Esophagus (tissue), 2 donors: Measurements from ENCODE around the gene SLC22A4. TPM values are rescaled to one million over a fixed set of nuclear protein-coding genes. Genes with fewer than 3 reads are reported as not detected.

Experiments used
- H3K27ac ChIP-seq, 2 donors: one replicate each; pipeline ENCODE4 v1.5.1; 2013; ENCODE audit warnings: low read depth in 2 of 2, mild to moderate bottlenecking in 2 of 2, inconsistent platforms in 1 of 2, low read length in 1 of 2, moderate library complexity in 1 of 2
- H3K27me3 ChIP-seq, 2 donors: one replicate each; pipeline ENCODE4 v1.6.1; 2013; ENCODE audit warnings: low read length in 2 of 2, control low read depth in 1 of 2, mild to moderate bottlenecking in 1 of 2; ENCODE audit not compliant: insufficient read depth in 2 of 2, control insufficient read depth in 1 of 2
- H3K36me3 ChIP-seq, 2 donors: one replicate each; pipeline ENCODE4 v1.6.1; 2013; ENCODE audit warnings: low read length in 1 of 2; ENCODE audit not compliant: control insufficient read depth in 2 of 2, insufficient read depth in 2 of 2
- H3K4me1 ChIP-seq, 2 donors: one replicate each; pipeline ENCODE4 v1.6.1; 2013; ENCODE audit warnings: low read length in 1 of 2; ENCODE audit not compliant: control insufficient read depth in 2 of 2, insufficient read depth in 2 of 2
- H3K4me3 ChIP-seq, 2 donors: one replicate each; pipeline ENCODE4 v1.5.1; 2013; ENCODE audit warnings: low read length in 2 of 2, mild to moderate bottlenecking in 2 of 2, low read depth in 1 of 2, moderate library complexity in 1 of 2
- H3K9me3 ChIP-seq, 2 donors: one replicate each; pipeline ENCODE4 v1.6.1; 2013; ENCODE audit warnings: mild to moderate bottlenecking in 2 of 2, low read depth in 1 of 2, low read length in 1 of 2, moderate library complexity in 1 of 2; ENCODE audit not compliant: control insufficient read depth in 2 of 2, insufficient read depth in 1 of 2
- WGBS, 2 donors: extraction: QIAGEN DNeasy Blood & Tissue Kit; methylation state at CpG; one replicate each; pipeline ENCODE4 v1.1.7; 2013; 5-methylcytosine and 5-hydroxymethylcytosine counted together
- polyA plus RNA-seq, 2 donors: library from polyadenylated mRNA; stranded (reverse); fragments of 200-250 nt; gene quantifications; one replicate each; pipeline ENCODE4 v1.2.3, GENCODE V29; 2013
- donor health status: healthy with polysubstance abuse.
- donor health status: Bipolar disorder and iron deficiency.

SLC22A4 gene
- polyA plus RNA-seq, 2 donors: 0.14 to 0.16 TPM

- H3K4me3 ChIP-seq: no peak overlapping the region
- 92% methylated on average over 5 of the region's 5 CpGs for WGBS, 2 donors
- peaks cover 0 to 4% of the 10 kb centered on the region in 2 donors for H3K36me3 ChIP-seq
- H3K4me1 ChIP-seq: peaks cover 7 to 13% of the 10 kb centered on the region in 2 donors
- H3K27me3 ChIP-seq: no peaks in the 10 kb centered on the region
- H3K27ac ChIP-seq: no peak overlapping the region
- no peaks in the 10 kb centered on the region for H3K9me3 ChIP-seq
Observed at GRCh38 chr5:132383984-132384383, 89.8 kb downstream of the SLC22A4 start.

- WGBS, 2 donors: 91 to 94% methylated on average over 4 of the region's 4 CpGs
- no peak overlapping the region for H3K27ac ChIP-seq
- H3K9me3 ChIP-seq: no peaks in the 10 kb centered on the region
- no peaks in the 10 kb centered on the region for H3K27me3 ChIP-seq
- H3K36me3 ChIP-seq: peaks cover 0 to 4% of the 10 kb centered on the region in 2 donors
- H3K4me1 ChIP-seq: peaks cover 7 to 18% of the 10 kb centered on the region in 2 donors
- no peak overlapping the region for H3K4me3 ChIP-seq
Observed at GRCh38 chr5:132384506-132385050, 90.4 kb downstream of the SLC22A4 start.

- Histone ChIP-seq H3K36me3 (peaks cover 0 to 4% of the 10 kb centered on the region in 2 donors), H3K27me3 (no peaks in the 10 kb centered on the region), H3K27ac (peak overlapping the region in 1 of 2 donors; percentile 69), H3K4me1 (peaks cover 7 to 21% of the 10 kb centered on the region in 2 donors), H3K9me3 (no peaks in the 10 kb centered on the region), H3K4me3 (no peak overlapping the region)
- WGBS, 2 donors: 35 to 37% methylated on average over 9 of the region's 9 CpGs
Observed at GRCh38 chr5:132385326-132386105, 91.3 kb downstream of the SLC22A4 start.

GRCh38 chr5:132386644-132387286 is 92.6 kb downstream of the SLC22A4 start:
- H3K36me3 ChIP-seq: peaks cover 0 to 4% of the 10 kb centered on the region in 2 donors
- 28 to 29% methylated on average over 10 of the region's 10 CpGs for WGBS, 2 donors

GRCh38 chr5:132387640-132388117 is 93.5 kb downstream of the SLC22A4 start:
- no peaks in the 10 kb centered on the region for H3K27me3 ChIP-seq
- H3K4me1 ChIP-seq: peaks cover 7 to 19% of the 10 kb centered on the region in 2 donors
- H3K9me3 ChIP-seq: no peaks in the 10 kb centered on the region
- peaks cover 0 to 4% of the 10 kb centered on the region in 2 donors for H3K36me3 ChIP-seq
- 26 to 29% methylated on average over 4 of the region's 4 CpGs for WGBS, 2 donors
- H3K4me3 ChIP-seq: no peak overlapping the region
- peak overlapping the region; percentile 94 to 100 for H3K27ac ChIP-seq

More at GRCh38 chr5:132386644-132387286, 92.6 kb downstream of the SLC22A4 start:
- Histone ChIP-seq H3K4me1 (peaks cover 7 to 19% of the 10 kb centered on the region in 2 donors), H3K27ac (peak overlapping the region; percentile 50 to 73), H3K4me3 (no peak overlapping the region), H3K9me3 (no peaks in the 10 kb centered on the region), H3K27me3 (no peaks in the 10 kb centered on the region)

GRCh38 chr5:132388244-132389050 is 94.3 kb downstream of the SLC22A4 start:
- Histone ChIP-seq H3K4me1 (peaks cover 7 to 19% of the 10 kb centered on the region in 2 donors), H3K36me3 (peaks cover 0 to 4% of the 10 kb centered on the region in 2 donors), H3K27ac (peak overlapping the region; percentile 94 to 100), H3K9me3 (no peaks in the 10 kb centered on the region), H3K27me3 (no peaks in the 10 kb centered on the region), H3K4me3 (no peak overlapping the region)
- WGBS, 2 donors: 39 to 44% methylated on average over 8 of the region's 8 CpGs

GRCh38 chr5:132389051-132389331 is 94.8 kb downstream of the SLC22A4 start:
- Histone ChIP-seq H3K36me3 (peaks cover 0 to 4% of the 10 kb centered on the region in 2 donors), H3K27ac (peak overlapping the region; percentile 94 to 100), H3K4me1 (peaks cover 7 to 23% of the 10 kb centered on the region in 2 donors), H3K4me3 (no peak overlapping the region), H3K27me3 (no peaks in the 10 kb centered on the region), H3K9me3 (no peaks in the 10 kb centered on the region)
- 88 to 89% methylated on average over 1 of the region's 1 CpG for WGBS, 2 donors

GRCh38 chr5:132389585-132390286 is 95.5 kb downstream of the SLC22A4 start:
- Histone ChIP-seq H3K4me1 (peaks cover 7 to 23% of the 10 kb centered on the region in 2 donors), H3K27ac (peak overlapping the region; percentile 94 to 100), H3K27me3 (no peaks in the 10 kb centered on the region), H3K36me3 (no peaks in the 10 kb centered on the region), H3K4me3 (no peak overlapping the region), H3K9me3 (no peaks in the 10 kb centered on the region)
- WGBS, 2 donors: 52 to 59% methylated on average over 10 of the region's 10 CpGs
